HEK293 (cell line): ENCODE data around the gene INSYN1.
A peak's percentile ranks its signal among the peaks of the same experiment; 100 is the strongest.

Source experiments
- CTCF ChIA-PET: fragments of 350-600 bp; formaldehyde crosslinking; extraction: SDS; loops from one replicate; lab custom pipeline; 2021; ENCODE audit warnings: antibody characterized with exemption; lab: Yijun Ruan, JAX
- POLR2A ChIA-PET: fragments of 300-600 bp; formaldehyde crosslinking; extraction: SDS; loops from one replicate; lab custom pipeline; 2020; ENCODE audit warnings: antibody characterized with exemption, inconsistent platforms; lab: Yijun Ruan, JAX
- H3K27ac ChIP-seq: fragments of 200-500 bp; sonication (Bioruptor generic); 2 replicates; pipeline ENCODE4 v1.5.1; 2014; ENCODE audit warnings: low read depth, low read length, control low read depth, inconsistent platforms; ENCODE audit errors: extremely low read depth
- H3K36me3 ChIP-seq, 2 experiments: fragments of 200-500 bp in 1 of 2; sonication (Bioruptor generic) in 1 of 2; 1 replicate in 1 of 2; 2 replicates in 1 of 2; pipeline ENCODE4 v1.5.1; 2014 to 2017; ENCODE audit warnings: inconsistent platforms in 2 of 2, low read length in 2 of 2; ENCODE audit not compliant: control insufficient read depth in 2 of 2, insufficient read depth in 1 of 2
- H3K4me1 ChIP-seq: fragments of 200-500 bp; sonication (Bioruptor generic); 2 replicates; pipeline ENCODE4 v1.5.1; 2014; ENCODE audit warnings: mild to moderate bottlenecking, low read length, inconsistent platforms; ENCODE audit not compliant: control insufficient read depth, insufficient read depth
- H3K4me3 ChIP-seq: 2 replicates; pipeline ENCODE4 v1.5.1; 2011; ENCODE audit warnings: low read depth, mild to moderate bottlenecking, control low read depth, low read length, moderate library complexity
- H3K9me3 ChIP-seq: fragments of 200-500 bp; sonication (Bioruptor generic); 2 replicates; pipeline ENCODE4 v1.5.1; 2014; ENCODE audit warnings: low read depth, low read length, inconsistent platforms; ENCODE audit not compliant: control insufficient read depth, insufficient read depth
- BCL11B ChIP-seq: fragments of 450-650 bp; formaldehyde crosslinking; IDR thresholded peaks from 2 replicates; pipeline ENCODE4 v1.5.1; 2016; ENCODE audit warnings: low read depth, missing biosample characterization, missing genetic modification characterization
- KLF16 ChIP-seq: fragments of 450-650 bp; formaldehyde crosslinking; IDR thresholded peaks from 2 replicates; pipeline ENCODE4 v1.5.1; 2017; ENCODE audit warnings: missing biosample characterization, missing genetic modification characterization
- OSR2 ChIP-seq: fragments of 450-650 bp; formaldehyde crosslinking; IDR thresholded peaks from 2 replicates; pipeline ENCODE4 v1.5.1; 2016; ENCODE audit warnings: missing biosample characterization, missing genetic modification characterization
- PRDM1 ChIP-seq: fragments of 450-650 bp; formaldehyde crosslinking; IDR thresholded peaks from 2 replicates; pipeline ENCODE4; 2016; ENCODE audit warnings: missing biosample characterization, missing genetic modification characterization
- SP7 ChIP-seq: fragments of 450-650 bp; formaldehyde crosslinking; IDR thresholded peaks from 2 replicates; pipeline ENCODE4 v1.5.1; 2016; ENCODE audit warnings: missing biosample characterization, missing genetic modification characterization
- ZBTB17 ChIP-seq: fragments of 450-650 bp; formaldehyde crosslinking; IDR thresholded peaks from 2 replicates; pipeline ENCODE4 v1.5.1; 2016; ENCODE audit warnings: missing biosample characterization, missing genetic modification characterization
- ZBTB8A ChIP-seq: fragments of 450-650 bp; formaldehyde crosslinking; IDR thresholded peaks from 2 replicates; pipeline ENCODE4 v1.5.1; 2016; ENCODE audit warnings: missing biosample characterization, missing genetic modification characterization
- ZNF133 ChIP-seq: fragments of 450-650 bp; formaldehyde crosslinking; IDR thresholded peaks from 2 replicates; pipeline ENCODE4 v1.5.1; 2016; ENCODE audit warnings: missing biosample characterization, missing genetic modification characterization
- ZNF16 ChIP-seq: fragments of 450-650 bp; formaldehyde crosslinking; IDR thresholded peaks from 2 replicates; pipeline ENCODE4 v1.5.1; 2016; ENCODE audit warnings: low read depth, missing biosample characterization, missing genetic modification characterization
- ZNF19 ChIP-seq: fragments of 450-650 bp; formaldehyde crosslinking; IDR thresholded peaks from 2 replicates; pipeline ENCODE4; 2016; ENCODE audit warnings: missing biosample characterization, missing genetic modification characterization, low read depth
- ZNF341 ChIP-seq: fragments of 450-650 bp; formaldehyde crosslinking; IDR thresholded peaks from 2 replicates; pipeline ENCODE4; 2016; ENCODE audit warnings: low read depth, missing biosample characterization, missing genetic modification characterization
- ZNF560 ChIP-seq: fragments of 450-650 bp; formaldehyde crosslinking; IDR thresholded peaks from 2 replicates; pipeline ENCODE4 v1.5.1; 2017; ENCODE audit warnings: missing biosample characterization, missing genetic modification characterization, borderline replicate concordance
- ZNF600 ChIP-seq: fragments of 450-650 bp; formaldehyde crosslinking; IDR thresholded peaks from 2 replicates; pipeline ENCODE4 v1.5.1; 2016; ENCODE audit warnings: missing biosample characterization, missing genetic modification characterization
- ZNF629 ChIP-seq: fragments of 450-650 bp; formaldehyde crosslinking; IDR thresholded peaks from 2 replicates; pipeline ENCODE4 v1.5.1; 2017; ENCODE audit warnings: missing biosample characterization, missing genetic modification characterization
- ZSCAN23 ChIP-seq: fragments of 450-650 bp; formaldehyde crosslinking; IDR thresholded peaks from 2 replicates; pipeline ENCODE4 v1.5.1; 2016; ENCODE audit warnings: missing biosample characterization, missing genetic modification characterization
- ZXDB ChIP-seq: fragments of 450-650 bp; formaldehyde crosslinking; IDR thresholded peaks from 2 replicates; pipeline ENCODE4 v1.5.1; 2016; ENCODE audit warnings: missing biosample characterization, missing genetic modification characterization
- TF ChIP-seq, protein P1 (sequence below): fragments of 450-650 bp; formaldehyde crosslinking; IDR thresholded peaks from 2 replicates; pipeline ENCODE4 v1.5.1; 2016; ENCODE audit warnings: missing biosample characterization, missing genetic modification characterization
- TF ChIP-seq, protein P2 (sequence below): fragments of 450-650 bp; formaldehyde crosslinking; IDR thresholded peaks from 2 replicates; pipeline ENCODE4 v1.5.1; 2017; ENCODE audit warnings: missing biosample characterization, missing genetic modification characterization

INSYN1 gene

DNA sequence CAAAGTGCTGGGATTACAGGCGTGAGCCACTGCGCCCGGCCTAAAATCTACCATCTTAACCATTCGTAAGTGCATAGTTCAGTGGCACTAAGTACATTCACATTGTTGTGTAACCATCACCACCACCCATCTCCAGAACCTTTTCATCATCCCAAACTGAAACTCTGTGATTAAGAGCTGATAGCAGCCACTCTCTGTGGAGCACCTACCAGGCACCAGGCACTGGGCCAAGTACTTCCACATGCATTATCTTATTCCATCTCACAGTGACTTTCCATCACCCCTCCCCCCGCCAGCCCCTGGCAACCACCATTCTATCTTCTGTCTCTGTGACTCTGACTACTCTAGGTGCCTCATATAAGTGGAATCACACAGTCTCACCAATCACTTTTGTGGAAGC is 2.3 kb upstream of the INSYN1 start (continued):
- no peak for TF ChIP-seq ZNF133
- TF ChIP-seq KLF16 (tag by site-specific recombination), result peak; percentile 75
- no peak for TF ChIP-seq ZNF16 (tag by site-specific recombination)
- peak; percentile 82 for TF ChIP-seq ZNF600
- peak; percentile 30; the same call in 1 of the 2 replicates for TF ChIP-seq ZBTB8A (tag by site-specific recombination)
- TF ChIP-seq SP7 (tag by site-specific recombination), result peak; percentile 78
- TF ChIP-seq BCL11B (tag by site-specific recombination), result no peak
- TF ChIP-seq ZNF629, result 0 out of 2 replicates have a peak, but pooled peaks have one; percentile 17
- TF ChIP-seq OSR2 (tag by site-specific recombination), result peak; percentile 71
- TF ChIP-seq ZSCAN23 (tag by site-specific recombination), result peak; percentile 22; the same call in 1 of the 2 replicates
- no peak for TF ChIP-seq ZNF19 (tag by site-specific recombination)
- TF ChIP-seq ZBTB17 (tag by site-specific recombination), result peak; percentile 93
- 0 out of 2 replicates have a peak, but pooled peaks have one; percentile 20 for TF ChIP-seq ZXDB

DNA sequence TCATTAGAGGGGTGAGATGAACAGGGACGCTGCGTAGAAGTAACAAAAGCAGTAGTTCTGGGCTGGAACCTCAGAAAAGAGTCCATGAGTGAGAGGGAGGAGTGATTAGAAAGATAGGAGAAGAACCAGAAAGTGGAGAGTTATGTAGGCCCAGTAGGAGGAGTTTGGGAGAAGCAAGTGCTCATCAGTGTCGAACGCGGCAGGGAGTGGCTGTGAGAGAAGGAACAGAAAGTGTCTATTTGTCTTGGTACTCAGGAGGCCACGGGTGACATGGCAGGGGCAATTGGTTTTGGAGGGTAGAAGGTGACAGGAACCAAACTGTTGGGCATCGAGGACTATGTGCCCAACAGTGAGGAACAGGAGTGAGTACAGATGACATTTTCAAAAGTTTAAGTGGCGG is 1.3 kb upstream of the INSYN1 start:
- peaks cover 0 to 10% of the 10 kb centered on the region in 2 experiments; a peak in 1 of 3 replicates for H3K36me3 ChIP-seq
- H3K27ac ChIP-seq, result no peak overlapping the region
- POLR2A ChIA-PET, result no interaction called here
- TF ChIP-seq PRDM1 (peak; percentile 34; the same call in 1 of the 2 replicates), ZNF341 (tag by site-specific recombination) (no peak), ZBTB17 (tag by site-specific recombination) (peak; percentile 39; the same call in 1 of the 2 replicates)
- TF ChIP-seq, protein P1, sequence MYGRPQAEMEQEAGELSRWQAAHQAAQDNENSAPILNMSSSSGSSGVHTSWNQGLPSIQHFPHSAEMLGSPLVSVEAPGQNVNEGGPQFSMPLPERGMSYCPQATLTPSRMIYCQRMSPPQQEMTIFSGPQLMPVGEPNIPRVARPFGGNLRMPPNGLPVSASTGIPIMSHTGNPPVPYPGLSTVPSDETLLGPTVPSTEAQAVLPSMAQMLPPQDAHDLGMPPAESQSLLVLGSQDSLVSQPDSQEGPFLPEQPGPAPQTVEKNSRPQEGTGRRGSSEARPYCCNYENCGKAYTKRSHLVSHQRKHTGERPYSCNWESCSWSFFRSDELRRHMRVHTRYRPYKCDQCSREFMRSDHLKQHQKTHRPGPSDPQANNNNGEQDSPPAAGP, result no peak
- H3K4me3 ChIP-seq, result no peak overlapping the region
- H3K9me3 ChIP-seq, result no peaks in the 10 kb centered on the region
- H3K4me1 ChIP-seq, result peaks cover 3% of the 10 kb centered on the region
- CTCF ChIA-PET, result no interaction called here

DNA sequence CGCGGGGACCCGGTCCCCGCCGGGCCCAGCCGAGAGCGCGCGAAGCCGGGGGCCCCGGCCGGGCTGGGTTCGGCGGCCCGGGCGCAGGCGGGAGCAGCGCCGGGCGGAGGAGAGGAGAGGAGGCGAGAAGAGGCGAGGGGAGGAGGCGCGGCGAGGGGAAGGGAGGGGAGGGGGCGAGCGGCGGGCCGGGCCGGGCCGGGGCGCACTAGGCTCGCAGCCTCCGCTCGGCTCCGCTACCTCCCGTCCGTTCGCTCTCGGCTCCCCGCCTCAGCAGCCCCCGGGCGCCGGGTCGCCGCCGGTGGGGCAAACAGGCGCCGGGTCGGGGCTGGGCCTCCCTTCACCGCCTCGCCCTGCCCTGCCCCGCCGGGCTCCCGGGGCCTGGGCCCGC is 351 bp downstream of the INSYN1 start:
- TF ChIP-seq, protein P2, sequence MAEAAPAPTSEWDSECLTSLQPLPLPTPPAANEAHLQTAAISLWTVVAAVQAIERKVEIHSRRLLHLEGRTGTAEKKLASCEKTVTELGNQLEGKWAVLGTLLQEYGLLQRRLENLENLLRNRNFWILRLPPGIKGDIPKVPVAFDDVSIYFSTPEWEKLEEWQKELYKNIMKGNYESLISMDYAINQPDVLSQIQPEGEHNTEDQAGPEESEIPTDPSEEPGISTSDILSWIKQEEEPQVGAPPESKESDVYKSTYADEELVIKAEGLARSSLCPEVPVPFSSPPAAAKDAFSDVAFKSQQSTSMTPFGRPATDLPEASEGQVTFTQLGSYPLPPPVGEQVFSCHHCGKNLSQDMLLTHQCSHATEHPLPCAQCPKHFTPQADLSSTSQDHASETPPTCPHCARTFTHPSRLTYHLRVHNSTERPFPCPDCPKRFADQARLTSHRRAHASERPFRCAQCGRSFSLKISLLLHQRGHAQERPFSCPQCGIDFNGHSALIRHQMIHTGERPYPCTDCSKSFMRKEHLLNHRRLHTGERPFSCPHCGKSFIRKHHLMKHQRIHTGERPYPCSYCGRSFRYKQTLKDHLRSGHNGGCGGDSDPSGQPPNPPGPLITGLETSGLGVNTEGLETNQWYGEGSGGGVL (tag by site-specific recombination), result peak; percentile 28; the same call in 1 of the 2 replicates
- TF ChIP-seq ZNF560 (tag by site-specific recombination), result no peak
- Histone ChIP-seq H3K9me3 (no peaks in the 10 kb centered on the region), H3K27ac (peak overlapping the region; percentile 71; the same call in 1 of the 2 replicates), H3K4me3 (peak overlapping the region; percentile 54), H3K4me1 (peaks cover 3% of the 10 kb centered on the region), H3K36me3 (peaks cover 0 to 10% of the 10 kb centered on the region in 2 experiments; a peak in 1 of 3 replicates)
- ChIA-PET CTCF (interaction anchor here (1.2 to 1.4 kb wide), 2 partner anchors 121 to 155 kb away, joined by 3 to 4 read pairs; no protein-coding TSS in a partner anchor), POLR2A (interaction anchor here (0.8 to 1.0 kb wide), 2 partner anchors 52 to 69 kb away, joined by 3 read pairs; no protein-coding TSS in a partner anchor)
